Activated CD8-positive, alpha-beta T cell treated with anti-CD3 and anti-CD28 coated beads for 36 hours (primary cell): ENCODE data around the gene PARD6B. TPM values are rescaled to one million over a fixed set of nuclear protein-coding genes. Genes with fewer than 3 reads are reported as not detected.

ENCODE experiments used
- ATAC-seq: fragments of 200-7000 bp; cut with Tn5 transposase; one replicate; pipeline ENCODE4 v1.10.0; 2021; ENCODE audit warnings: mild to moderate bottlenecking, moderate library complexity
- CTCF ChIA-PET: fragments of 350-600 bp; sonication (Branson Sonifier 250); formaldehyde crosslinking; loops from one replicate; lab custom pipeline; 2021; ENCODE audit warnings: antibody characterized with exemption; lab: Charles Lee
- POLR2A ChIA-PET: fragments of 350-600 bp; sonication (Branson Sonifier 250); formaldehyde crosslinking; loops from one replicate; lab custom pipeline; 2021; ENCODE audit warnings: antibody characterized with exemption; lab: Charles Lee
- DNase-seq: peaks from one replicate; pipeline ENCODE4 v3.0.0-alpha.2; 2020
- H3K27ac Mint-ChIP-seq: one replicate; pipeline ENCODE4 v1.8.0; 2021; ENCODE audit warnings: mild to moderate bottlenecking, mixed read lengths
- H3K27me3 Mint-ChIP-seq: one replicate; pipeline ENCODE4 v1.8.0; 2021; ENCODE audit warnings: mixed read lengths
- H3K36me3 Mint-ChIP-seq: one replicate; pipeline ENCODE4 v1.8.0; 2021; ENCODE audit warnings: low read depth, mixed read lengths
- H3K4me1 Mint-ChIP-seq: one replicate; pipeline ENCODE4 v1.8.0; 2021; ENCODE audit warnings: low read depth, mixed read lengths
- H3K4me3 Mint-ChIP-seq: one replicate; pipeline ENCODE4 v1.8.0; 2021; ENCODE audit warnings: mild to moderate bottlenecking, moderate library complexity, mixed read lengths
- H3K9me3 Mint-ChIP-seq: one replicate; pipeline ENCODE4 v1.8.0; 2021; ENCODE audit warnings: mixed read lengths
- intact Hi-C: fragments of 100-400 bp; cut with micrococcal nuclease; formaldehyde crosslinking; loops from one replicate; pipeline ENCODE4 v1.10.0; 2022
- total RNA-seq, 2 experiments: library from RNA; stranded (reverse); gene quantifications; one replicate each; pipeline ENCODE4 v1.2.3, GENCODE V29; 2021
- TF ChIP-seq, protein P1 (sequence below): fragments of 200-600 bp; IDR thresholded peaks from one replicate; pipeline ENCODE4 v1.8.0; 2022; ENCODE audit warnings: antibody characterized with exemption, mild to moderate bottlenecking

PARD6B gene
- total RNA-seq, 2 experiments from 2014 or later, result 4.7 to 6.6 TPM

DNA sequence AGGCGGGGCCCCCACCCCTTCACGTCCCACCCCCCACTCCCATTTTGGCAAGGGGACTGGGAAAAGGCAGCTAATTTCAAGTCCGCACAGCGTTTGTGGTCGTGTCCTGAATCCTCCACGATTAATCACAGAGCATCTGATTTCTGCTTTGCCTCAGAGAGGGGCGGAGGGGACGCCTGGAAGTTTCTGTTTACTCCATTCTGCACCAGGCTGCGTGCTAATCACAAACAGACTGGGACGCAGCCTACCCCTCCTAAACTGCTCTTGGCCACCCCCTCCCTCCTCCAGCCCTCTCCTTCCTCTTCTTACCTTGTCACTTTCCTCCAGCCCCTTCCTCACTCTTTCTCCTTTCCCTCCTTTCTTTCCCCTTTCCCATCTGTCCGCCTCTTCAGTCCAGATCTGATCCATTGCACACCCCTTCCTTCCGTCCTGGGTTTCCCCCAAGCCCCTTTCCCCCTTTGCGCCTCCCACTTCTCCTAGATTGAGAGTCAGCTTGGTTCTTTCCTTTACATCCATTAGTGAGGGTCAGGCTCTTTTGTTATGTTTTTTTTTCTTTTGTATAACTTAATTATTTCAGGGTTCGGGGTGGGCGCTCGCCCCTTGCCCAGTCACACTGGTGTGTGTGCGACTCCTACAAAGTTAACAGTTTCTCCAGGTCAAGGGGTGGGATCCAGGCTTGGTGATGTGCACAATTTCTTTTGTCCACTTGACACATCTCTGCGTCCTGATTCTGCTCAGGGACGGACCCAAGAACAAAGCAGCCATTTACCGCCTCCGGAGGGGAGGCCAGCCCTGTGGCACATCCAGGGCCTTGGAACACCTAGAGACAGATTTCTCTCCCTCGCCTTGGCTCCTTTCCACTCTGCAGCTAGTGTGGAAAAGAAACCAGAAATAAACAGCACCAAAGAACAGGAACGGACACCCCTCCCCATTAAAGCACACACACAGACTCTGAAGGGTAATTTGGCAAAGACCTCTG, 39.5 kb upstream of the PARD6B start:
- intact Hi-C loops, result no loop called here
- no peak overlapping the region for H3K27ac Mint-ChIP-seq
- ChIA-PET CTCF (interaction anchor here (1.5 kb wide), 1 partner anchor 65 kb away, joined by 3 read pairs; no protein-coding TSS in a partner anchor), POLR2A (no interaction called here)
- no peak for DNase-seq
- TF ChIP-seq, protein P1, sequence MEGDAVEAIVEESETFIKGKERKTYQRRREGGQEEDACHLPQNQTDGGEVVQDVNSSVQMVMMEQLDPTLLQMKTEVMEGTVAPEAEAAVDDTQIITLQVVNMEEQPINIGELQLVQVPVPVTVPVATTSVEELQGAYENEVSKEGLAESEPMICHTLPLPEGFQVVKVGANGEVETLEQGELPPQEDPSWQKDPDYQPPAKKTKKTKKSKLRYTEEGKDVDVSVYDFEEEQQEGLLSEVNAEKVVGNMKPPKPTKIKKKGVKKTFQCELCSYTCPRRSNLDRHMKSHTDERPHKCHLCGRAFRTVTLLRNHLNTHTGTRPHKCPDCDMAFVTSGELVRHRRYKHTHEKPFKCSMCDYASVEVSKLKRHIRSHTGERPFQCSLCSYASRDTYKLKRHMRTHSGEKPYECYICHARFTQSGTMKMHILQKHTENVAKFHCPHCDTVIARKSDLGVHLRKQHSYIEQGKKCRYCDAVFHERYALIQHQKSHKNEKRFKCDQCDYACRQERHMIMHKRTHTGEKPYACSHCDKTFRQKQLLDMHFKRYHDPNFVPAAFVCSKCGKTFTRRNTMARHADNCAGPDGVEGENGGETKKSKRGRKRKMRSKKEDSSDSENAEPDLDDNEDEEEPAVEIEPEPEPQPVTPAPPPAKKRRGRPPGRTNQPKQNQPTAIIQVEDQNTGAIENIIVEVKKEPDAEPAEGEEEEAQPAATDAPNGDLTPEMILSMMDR, result no peak
- H3K4me3 Mint-ChIP-seq, result no peak overlapping the region
- no peaks in the 10 kb centered on the region for H3K9me3 Mint-ChIP-seq
- peaks cover 36% of the 10 kb centered on the region for H3K27me3 Mint-ChIP-seq
- H3K36me3 Mint-ChIP-seq, result no peaks in the 10 kb centered on the region
- no peak for ATAC-seq
- peaks cover 8% of the 10 kb centered on the region for H3K4me1 Mint-ChIP-seq

DNA sequence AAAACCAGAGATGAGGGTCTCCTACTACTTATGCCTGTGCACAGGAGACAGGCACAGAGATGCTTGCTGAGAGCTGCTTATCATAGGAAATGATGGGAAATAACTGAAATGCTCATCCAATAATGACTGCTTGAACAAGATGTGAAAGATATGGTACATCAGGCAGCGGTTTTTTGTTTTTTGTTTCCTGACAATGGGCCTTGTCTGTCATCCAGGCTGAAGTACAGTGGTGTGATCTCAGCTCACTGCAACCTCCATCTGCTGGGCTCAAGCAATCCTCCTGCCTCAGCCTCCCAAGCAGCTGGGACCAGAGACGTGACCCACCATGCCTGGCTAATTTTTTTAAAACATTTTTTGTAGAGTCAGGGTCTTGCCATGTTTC, 38.8 kb upstream of the PARD6B start:
- Mint-ChIP-seq H3K36me3 (no peaks in the 10 kb centered on the region), H3K4me3 (no peak overlapping the region), H3K27ac (no peak overlapping the region), H3K9me3 (no peaks in the 10 kb centered on the region), H3K27me3 (peaks cover 36% of the 10 kb centered on the region), H3K4me1 (peaks cover 8% of the 10 kb centered on the region)
- ATAC-seq (no peak), DNase-seq (no peak)
- intact Hi-C loops, result no loop called here
- TF ChIP-seq, protein P1, result no peak
- POLR2A ChIA-PET, result no interaction called here
- CTCF ChIA-PET, result no interaction called here

DNA sequence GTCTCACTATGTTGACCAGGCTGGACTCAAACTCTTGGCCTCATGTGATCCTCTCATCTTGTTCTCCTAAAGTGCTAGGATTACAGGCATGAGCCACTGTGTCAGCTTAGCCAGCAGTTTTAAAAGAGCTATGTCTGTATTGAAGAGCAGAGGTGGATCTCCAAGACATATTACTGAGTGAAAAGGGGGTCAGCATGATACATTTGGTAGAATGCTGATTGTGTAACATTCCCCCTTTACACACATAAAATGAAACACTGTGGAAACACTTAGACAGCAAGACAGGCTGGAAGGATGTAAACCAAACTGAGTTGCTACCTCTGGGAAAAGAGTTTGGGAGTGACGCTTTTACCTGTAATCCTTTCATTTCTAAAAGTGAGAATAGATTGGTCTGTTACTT, 38.4 kb upstream of the PARD6B start:
- H3K36me3 Mint-ChIP-seq, result no peaks in the 10 kb centered on the region
- no peaks in the 10 kb centered on the region for H3K9me3 Mint-ChIP-seq
- intact Hi-C loops, result no loop called here
- no peak for DNase-seq
- H3K4me3 Mint-ChIP-seq, result no peak overlapping the region
- CTCF ChIA-PET, result no interaction called here
- no peak overlapping the region for H3K27ac Mint-ChIP-seq
- POLR2A ChIA-PET, result no interaction called here
- H3K27me3 Mint-ChIP-seq, result peaks cover 36% of the 10 kb centered on the region
- peaks cover 8% of the 10 kb centered on the region for H3K4me1 Mint-ChIP-seq
- TF ChIP-seq, protein P1, result no peak
- ATAC-seq, result no peak

DNA sequence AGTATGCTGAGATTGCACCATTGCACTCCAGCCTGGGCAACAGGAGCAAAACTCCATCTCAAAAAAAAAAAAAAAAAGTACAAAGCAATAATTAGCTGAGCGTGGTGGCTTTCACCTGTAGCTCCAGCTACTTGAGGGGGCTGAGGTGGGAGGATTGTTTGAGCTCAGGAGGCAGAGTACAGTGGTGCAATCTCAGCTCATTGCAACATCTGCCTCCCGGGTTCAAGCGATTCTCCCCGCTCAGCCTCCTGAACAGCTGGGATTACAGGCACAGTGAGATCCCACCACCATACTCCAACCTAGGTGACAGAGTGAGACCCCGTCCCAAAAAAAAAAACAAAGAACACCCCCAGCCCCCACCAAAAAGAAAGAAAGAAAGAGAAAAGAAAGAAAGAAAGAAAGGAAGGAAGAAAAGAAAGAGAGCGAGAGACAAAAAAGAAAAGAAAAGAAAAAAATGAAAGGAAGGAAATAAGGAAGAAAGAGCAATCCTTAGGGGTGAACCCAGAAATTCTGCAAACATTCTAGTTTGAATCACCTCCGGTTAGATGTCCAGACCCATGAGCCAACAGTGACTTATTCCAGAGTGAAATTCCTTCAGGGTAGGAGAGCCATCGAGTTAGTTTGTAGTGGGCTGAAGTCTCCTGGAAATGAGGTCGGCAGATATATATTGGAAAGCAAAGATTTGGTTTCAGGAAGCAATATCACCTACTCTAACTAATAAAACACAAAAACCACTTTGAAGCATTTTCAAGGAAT, 36.8 kb upstream of the PARD6B start:
- Mint-ChIP-seq H3K4me3 (no peak overlapping the region), H3K4me1 (peaks cover 8% of the 10 kb centered on the region), H3K27me3 (peaks cover 31% of the 10 kb centered on the region), H3K36me3 (no peaks in the 10 kb centered on the region), H3K9me3 (no peaks in the 10 kb centered on the region), H3K27ac (no peak overlapping the region)
- CTCF ChIA-PET, result no interaction called here
- POLR2A ChIA-PET, result no interaction called here
- no peak for ATAC-seq
- TF ChIP-seq, protein P1, result no peak
- DNase-seq, result no peak
- intact Hi-C loops, result no loop called here
